ENCODE data around the gene PADI2. TPM values are rescaled to one million over a fixed set of nuclear protein-coding genes. Genes with fewer than 3 reads are reported as not detected.

The PADI2 gene
- total RNA-seq, 4 donors from 2014 or later, result 2.2 to 26.7 (median 15.3) TPM

DNA sequence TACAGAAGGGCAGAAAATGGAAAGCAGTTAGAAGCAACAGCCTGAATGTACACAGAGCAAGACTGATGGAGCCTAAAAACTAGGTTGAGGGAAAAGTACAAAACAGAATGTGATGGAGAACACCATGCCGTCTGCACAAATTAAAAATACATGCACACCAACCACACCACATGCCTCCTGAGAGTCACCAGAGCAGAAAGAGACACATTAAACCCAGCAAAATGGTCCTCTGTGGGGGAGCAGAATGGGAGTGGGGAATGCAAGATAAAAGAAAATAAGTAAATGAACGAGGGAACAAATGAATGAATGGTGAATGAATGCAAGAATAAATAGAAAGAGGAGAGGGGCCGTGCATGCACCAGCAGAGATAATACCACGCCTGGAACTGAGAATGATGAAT is 24.1 kb downstream of the PADI2 start:
- DNase-seq (ENCODE audit: low spot score in 2 of 2), result no peak
- no peak for TF ChIP-seq POLR2A (IDR thresholded peaks at IDR 0.05)
- TF ChIP-seq, protein P1, sequence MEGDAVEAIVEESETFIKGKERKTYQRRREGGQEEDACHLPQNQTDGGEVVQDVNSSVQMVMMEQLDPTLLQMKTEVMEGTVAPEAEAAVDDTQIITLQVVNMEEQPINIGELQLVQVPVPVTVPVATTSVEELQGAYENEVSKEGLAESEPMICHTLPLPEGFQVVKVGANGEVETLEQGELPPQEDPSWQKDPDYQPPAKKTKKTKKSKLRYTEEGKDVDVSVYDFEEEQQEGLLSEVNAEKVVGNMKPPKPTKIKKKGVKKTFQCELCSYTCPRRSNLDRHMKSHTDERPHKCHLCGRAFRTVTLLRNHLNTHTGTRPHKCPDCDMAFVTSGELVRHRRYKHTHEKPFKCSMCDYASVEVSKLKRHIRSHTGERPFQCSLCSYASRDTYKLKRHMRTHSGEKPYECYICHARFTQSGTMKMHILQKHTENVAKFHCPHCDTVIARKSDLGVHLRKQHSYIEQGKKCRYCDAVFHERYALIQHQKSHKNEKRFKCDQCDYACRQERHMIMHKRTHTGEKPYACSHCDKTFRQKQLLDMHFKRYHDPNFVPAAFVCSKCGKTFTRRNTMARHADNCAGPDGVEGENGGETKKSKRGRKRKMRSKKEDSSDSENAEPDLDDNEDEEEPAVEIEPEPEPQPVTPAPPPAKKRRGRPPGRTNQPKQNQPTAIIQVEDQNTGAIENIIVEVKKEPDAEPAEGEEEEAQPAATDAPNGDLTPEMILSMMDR (IDR thresholded peaks at IDR 0.05), result no peak
- intact Hi-C loops (cut with DNase I; ENCODE audit: low total_unique reads), result no loop called here
- 46 to 58% methylated on average over 4 of the region's 4 CpGs for WGBS, 2 donors
- H3K4me3 ChIP-seq (ENCODE audit: low read depth, poor library complexity, severe bottlenecking), result no peak overlapping the region

GRCh38 chr1:17094664-17095063 is 24.6 kb downstream of the PADI2 start:
- TF ChIP-seq, protein P1 (IDR thresholded peaks at IDR 0.05), result no peak
- TF ChIP-seq POLR2A (IDR thresholded peaks at IDR 0.05), result no peak
- DNase-seq (ENCODE audit: low spot score in 2 of 2), result no peak
- intact Hi-C loops (cut with DNase I; ENCODE audit: low total_unique reads), result no loop called here
- 49 to 52% methylated on average over 5 of the region's 5 CpGs for WGBS, 2 donors
- H3K4me3 ChIP-seq (ENCODE audit: low read depth, poor library complexity, severe bottlenecking), result no peak overlapping the region

DNA sequence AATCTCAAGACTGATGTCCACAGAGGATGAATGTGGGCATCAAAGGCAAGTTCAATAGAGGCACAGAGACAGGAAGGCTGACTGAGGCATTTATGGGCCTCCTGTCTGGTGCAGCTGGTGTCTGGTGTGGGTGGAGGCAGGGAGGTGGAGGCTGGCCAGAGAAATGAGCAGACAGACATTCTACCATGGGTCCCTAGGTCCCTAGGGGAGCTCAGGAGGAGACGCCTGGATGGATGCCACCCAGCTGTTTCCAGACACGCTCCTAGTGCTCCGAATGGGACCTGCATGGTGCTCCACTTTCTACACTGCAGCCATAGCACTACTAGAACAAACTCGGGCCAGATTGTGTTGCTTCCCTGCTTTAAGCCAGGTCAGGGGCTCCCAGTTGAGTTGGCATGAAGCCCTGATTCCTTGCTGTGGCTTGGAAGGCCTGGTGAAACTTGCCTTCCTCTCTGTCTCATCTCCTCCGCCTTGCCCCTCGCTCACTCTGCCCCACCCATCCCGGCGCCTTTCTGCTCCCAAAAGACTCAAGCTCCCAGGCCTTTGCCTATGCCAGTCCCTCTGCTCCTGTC is 25.3 kb downstream of the PADI2 start:
- no peak for DNase-seq (ENCODE audit: low spot score in 2 of 2)
- TF ChIP-seq, protein P1 (IDR thresholded peaks at IDR 0.05), result no peak
- no peak for TF ChIP-seq POLR2A (IDR thresholded peaks at IDR 0.05)

GRCh38 chr1:17091252-17091651 is 28.0 kb downstream of the PADI2 start:
- no peak overlapping the region for H3K4me3 ChIP-seq (ENCODE audit: low read depth, poor library complexity, severe bottlenecking)
- 76 to 81% methylated on average over 6 to 7 of the region's 7 CpGs for WGBS, 2 donors
- TF ChIP-seq, protein P1 (IDR thresholded peaks at IDR 0.05), result no peak
- TF ChIP-seq POLR2A (IDR thresholded peaks at IDR 0.05), result no peak
- intact Hi-C loops (cut with DNase I; ENCODE audit: low total_unique reads), result no loop called here
- no peak for DNase-seq (ENCODE audit: low spot score in 2 of 2)

More for the DNA sequence above, 25.3 kb downstream of the PADI2 start:
- 64 to 65% methylated on average over 8 of the region's 8 CpGs for WGBS, 2 donors
- H3K4me3 ChIP-seq (ENCODE audit: low read depth, poor library complexity, severe bottlenecking), result no peak overlapping the region
- intact Hi-C loops (cut with DNase I; ENCODE audit: low total_unique reads), result no loop called here

GRCh38 chr1:17089506-17089905 is 29.7 kb downstream of the PADI2 start:
- intact Hi-C loops (cut with DNase I; ENCODE audit: low total_unique reads), result no loop called here
- no peak overlapping the region for H3K4me3 ChIP-seq (ENCODE audit: low read depth, poor library complexity, severe bottlenecking)
- TF ChIP-seq, protein P1 (IDR thresholded peaks at IDR 0.05), result no peak
- TF ChIP-seq POLR2A (IDR thresholded peaks at IDR 0.05), result no peak
- DNase-seq (ENCODE audit: low spot score in 2 of 2), result peak in 1 of 2 donors; percentile 15
- WGBS, 2 donors, result 78 to 82% methylated on average over 14 of the region's 14 CpGs

DNA sequence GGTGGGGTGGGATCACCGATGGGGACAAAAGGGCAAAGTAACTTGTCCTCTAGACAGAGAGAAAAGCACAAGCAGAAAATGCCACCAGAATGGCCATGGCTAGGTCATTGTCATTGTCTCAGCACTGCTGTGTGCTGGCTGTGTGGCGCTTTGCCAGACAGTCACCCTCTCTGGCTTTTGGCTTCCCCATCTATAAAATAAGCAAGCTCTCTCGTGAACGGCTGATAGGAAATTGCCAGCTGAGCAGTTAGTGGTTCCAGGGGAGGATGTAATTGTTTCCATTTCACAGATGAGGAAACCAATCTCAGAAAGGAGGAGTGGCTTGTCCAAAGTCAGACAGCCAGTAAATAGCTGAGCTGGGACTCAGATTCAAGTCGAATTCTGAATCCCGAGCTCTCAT is 32.5 kb downstream of the PADI2 start:
- intact Hi-C loops (cut with DNase I; ENCODE audit: low total_unique reads), result no loop called here
- WGBS, 2 donors, result 68 to 79% methylated on average over 6 of the region's 6 CpGs
- H3K4me3 ChIP-seq (ENCODE audit: low read depth, poor library complexity, severe bottlenecking), result no peak overlapping the region
- no peak for DNase-seq (ENCODE audit: low spot score in 2 of 2)
- no peak for TF ChIP-seq POLR2A (IDR thresholded peaks at IDR 0.05)
- TF ChIP-seq, protein P1 (IDR thresholded peaks at IDR 0.05), result no peak
